GM21825 (cell line): ENCODE data around the gene CFAP54.
"Not testable (repeated sequence)": the region's sequence is repeated elsewhere in the genome, so short reads cannot be mapped to it uniquely, and the experiment has no call there.

Source experiments
- ATAC-seq: cut with Tn5 transposase; IDR thresholded peaks from one replicate; pipeline ENCODE4 v1.9.1; 2021; ENCODE audit warnings: mild to moderate bottlenecking, moderate library complexity; ENCODE audit not compliant: unreplicated experiment

Gene CFAP54

GRCh38 chr12:96489392-96490056, at the start of gene CFAP54:
Gene CFAP54, plus strand, starts transcription at chr12:96489577. Its CDS starts 33 bp downstream, at chr12:96489610.
- peak; percentile 94 for ATAC-seq

DNA sequence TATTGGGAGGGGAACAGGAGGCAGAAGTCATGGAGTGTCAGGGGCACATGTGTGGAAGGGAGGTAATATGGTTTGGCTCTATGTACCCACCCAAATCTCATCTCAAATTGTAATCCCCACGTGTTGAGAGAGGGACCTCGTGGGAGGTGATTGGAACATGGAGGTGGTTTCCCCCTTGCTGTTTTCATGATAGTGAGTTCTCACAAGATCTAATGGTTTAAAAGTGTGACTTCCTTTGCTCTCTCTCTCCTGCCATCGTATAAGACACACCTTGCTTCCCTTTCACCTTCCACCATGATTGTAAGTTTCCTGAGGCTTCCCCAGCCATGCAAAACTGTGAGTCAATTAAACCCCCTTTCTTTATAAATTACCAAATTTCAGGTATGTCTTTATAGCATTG, 47.6 kb upstream of the CFAP54 start:
- ATAC-seq = no peak

GRCh38 chr12:96442906-96443305, 46.5 kb upstream of the CFAP54 start:
- no peak for ATAC-seq

GRCh38 chr12:96444399-96444798, 45.0 kb upstream of the CFAP54 start:
- no peak for ATAC-seq

DNA sequence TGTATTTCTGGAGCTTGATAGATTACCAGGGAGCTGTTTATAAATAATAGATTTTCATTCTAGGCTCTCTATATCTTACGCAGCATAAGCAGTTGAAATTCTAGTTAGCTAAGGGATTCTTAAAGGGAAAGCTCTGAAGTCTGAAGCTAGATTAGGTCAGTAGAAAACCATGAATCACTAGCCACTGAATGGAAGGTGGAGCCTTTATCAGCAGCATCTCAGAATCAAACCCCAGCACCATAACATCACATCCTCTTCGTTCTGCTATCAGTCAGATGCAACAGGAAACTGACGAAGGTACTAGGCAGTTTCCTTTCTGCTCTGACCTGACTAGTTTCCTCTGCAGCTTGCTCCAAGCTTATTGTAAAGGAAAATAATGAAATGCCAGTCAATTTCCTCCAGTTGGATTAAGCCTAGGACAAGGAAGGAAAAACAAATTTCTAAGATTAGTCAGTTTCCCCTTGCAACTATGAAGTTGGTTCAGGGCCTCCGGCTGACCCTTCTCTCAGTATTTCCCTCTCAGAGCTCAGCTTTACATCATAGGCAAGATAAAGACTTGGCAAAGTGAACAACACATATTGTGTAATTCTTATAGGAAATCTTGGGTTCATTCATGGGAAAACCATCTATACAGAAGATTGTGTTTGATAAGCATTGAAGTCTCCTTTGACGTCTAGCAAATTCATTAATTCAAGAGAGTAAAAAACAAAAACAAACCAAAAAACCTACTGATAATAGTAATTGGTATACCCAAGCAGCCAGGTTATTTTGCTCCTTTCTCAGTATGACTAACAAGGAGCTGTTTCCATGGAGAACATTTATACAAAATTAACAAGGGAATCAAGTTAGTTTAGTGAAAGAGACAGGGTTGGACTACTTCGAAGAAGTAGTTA, 43.4 kb upstream of the CFAP54 start:
- peak; percentile 98 for ATAC-seq

DNA sequence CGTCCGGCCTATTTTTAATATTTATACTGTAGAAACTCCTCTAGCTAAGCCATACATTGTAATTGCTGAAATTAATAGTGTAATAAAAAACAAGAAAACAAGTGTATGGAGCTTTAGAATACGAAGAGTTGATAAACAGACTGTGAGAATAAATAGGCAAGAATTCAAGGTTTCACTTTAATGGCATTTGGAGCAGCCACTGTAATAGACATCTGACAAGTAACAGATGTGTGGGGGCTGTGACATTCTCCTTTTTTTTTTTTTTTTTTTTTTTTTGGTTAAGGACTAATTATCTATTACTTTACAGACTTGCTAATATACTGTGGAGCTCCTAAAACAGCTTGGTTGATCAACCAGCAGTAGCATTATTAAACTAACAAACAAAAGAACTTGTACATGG, 42.1 kb upstream of the CFAP54 start:
- ATAC-seq = no peak

DNA sequence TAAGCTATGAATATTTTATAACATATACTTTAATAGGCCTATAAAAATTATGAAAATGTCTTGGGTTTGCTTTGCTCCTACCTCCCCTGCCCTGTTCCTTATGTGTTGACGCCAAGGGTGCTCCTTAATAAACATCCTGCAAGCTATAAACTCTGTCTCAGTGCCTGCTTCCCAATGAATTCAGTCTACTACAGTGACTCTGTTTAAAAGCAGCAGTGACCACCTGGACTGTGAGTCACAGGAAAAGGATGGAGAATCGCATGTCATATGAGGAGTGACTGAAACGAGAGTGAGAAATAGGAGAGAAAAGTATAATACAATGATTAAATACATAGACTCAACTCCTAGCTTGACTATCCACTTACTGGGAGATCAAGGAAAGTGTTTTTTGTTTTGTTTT, 41.1 kb upstream of the CFAP54 start:
- ATAC-seq = no peak

DNA sequence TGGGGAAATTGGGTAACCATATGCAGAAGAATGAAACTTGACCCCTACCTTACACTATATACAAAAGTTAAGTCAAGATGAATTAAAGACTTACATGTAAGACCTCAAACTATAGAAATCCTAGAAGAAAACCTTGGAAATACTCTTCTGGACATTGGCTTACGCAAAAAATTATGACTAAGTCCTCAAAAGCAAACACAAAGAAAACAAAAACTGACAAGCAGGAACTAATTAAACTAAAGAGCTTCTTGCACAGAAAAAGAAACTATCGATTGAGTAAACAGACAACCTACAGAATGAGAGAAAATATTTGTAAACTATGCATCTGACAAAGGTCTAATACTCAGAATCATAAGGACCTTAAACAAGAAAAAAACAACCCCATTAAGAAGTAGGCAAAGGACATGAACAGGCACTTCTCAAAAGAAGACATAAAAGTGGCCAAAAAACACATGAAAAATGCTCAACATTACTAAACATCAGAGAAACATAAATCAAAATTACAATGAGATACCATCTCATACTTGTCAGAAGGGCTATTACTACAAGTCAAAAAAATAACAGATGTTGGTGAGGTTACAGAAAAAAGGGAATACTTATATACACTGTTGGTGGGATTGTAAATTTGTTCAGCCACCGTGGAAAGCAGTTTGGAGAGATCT, 37.0 kb upstream of the CFAP54 start:
- no peak for ATAC-seq

DNA sequence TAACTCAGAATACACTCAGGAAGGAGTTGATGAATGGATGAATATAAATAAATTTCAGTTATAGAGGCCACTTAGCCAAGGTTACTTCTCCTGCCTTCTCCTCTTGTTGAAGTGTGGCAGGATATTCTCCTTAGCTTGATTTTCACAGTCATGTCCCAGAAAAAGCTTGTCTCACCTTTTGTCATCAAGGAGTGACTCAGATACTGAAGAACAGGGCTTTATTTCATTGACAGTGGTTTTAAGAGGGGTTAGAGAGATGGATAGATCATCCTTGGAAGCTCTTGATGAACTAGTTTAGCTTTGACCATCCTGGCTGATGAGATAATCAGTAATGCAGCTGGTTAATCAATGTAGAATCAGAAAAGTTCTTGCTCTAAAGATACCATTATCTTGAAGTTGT, 35.0 kb upstream of the CFAP54 start:
- ATAC-seq = no peak

DNA sequence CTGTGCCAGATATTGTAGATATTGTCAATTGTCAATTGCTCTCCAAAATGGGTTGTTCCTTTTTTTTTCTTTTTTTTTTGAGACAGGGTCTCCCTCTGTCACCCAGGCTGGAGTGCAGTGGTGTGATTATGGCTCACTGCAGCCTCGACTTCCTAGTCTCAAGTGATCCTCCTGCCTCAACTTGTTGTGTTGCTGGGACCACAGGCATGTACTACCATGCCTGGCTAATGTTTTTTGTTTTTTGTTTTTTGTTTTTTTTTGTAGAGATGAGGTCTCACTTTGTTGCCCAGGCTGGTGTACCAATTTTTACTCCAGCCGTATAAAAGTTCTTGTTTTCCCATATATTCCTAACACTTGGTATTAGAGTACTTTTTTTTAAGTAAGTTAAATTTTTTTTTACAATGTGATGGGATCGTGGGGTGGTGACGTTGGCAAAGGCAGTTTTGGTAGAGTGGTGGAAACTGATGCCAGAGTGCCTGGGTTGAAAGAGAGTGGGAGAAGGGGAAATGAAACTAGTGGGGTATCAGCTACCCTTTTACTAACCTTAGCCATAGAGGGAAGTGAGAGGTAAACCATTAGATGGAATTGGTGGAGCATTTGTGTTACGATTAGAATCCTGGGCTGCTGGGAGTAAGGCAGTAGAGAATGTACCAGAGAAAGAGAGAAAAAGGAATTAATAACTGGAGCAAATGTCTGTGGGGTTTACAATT, 33.0 kb upstream of the CFAP54 start:
- ATAC-seq = peak; percentile 81

GRCh38 chr12:96457191-96457930, 32.0 kb upstream of the CFAP54 start:
- no peak for ATAC-seq

DNA sequence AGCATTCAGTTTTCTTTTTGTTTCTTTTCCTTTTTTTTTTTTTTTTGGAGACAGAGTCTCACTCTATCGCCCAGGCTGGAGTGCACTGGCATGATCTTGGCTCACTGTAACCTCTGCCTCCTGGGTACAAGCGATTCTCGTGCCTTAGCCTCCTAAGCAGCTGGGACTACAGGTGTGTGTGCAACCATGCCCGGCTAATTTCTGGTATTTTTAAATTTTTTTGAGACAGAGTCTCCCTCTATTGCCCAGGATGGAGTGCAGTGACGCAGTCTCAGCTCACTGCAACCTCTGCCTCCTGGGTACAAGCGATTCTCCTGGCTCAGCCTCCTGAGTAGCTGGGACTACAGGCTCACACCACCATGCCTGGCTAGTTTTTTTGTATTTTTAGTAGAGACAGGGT, 30.1 kb upstream of the CFAP54 start:
- ATAC-seq = not testable (repeated sequence)

GRCh38 chr12:96462571-96463280, 26.7 kb upstream of the CFAP54 start:
- ATAC-seq = no peak

- no peak for ATAC-seq
Observed at GRCh38 chr12:96465896-96466295, 23.5 kb upstream of the CFAP54 start.

DNA sequence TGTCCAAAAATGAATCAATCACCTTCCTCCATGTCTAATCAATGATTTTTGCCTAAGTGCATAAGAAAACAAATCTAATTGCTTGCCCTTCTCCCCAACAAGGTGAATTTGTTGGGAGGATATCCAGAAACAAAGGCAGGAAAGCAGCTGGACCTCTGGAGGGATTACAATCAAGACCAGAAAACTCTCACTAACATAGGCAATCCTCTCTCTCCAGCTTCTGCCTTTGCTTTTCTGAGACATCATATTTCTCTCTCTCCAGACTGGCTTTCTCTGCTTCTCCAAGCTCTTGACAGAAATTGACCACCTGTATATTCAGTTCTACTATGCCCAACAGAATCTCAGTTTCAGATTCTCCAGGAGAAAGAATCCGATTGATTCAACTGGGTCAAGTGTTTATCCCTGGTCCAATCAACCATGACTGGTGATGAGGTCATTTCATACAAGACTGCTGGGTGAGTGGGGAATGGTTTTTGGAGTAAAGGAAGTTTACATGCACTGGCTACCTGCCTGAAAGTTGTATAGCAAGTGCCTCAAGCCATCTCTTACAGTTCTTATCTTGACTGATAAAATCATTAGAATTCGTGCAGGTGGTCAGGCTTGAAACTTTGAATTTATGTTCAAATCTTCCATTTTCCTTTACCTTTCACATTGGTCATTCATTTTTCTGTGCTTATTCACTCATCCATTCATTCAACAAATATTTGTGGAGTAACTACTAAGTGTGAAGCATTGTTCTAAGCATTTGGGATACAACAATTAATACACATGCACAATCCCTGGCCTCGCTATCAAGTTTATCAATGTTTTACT, 22.2 kb upstream of the CFAP54 start:
- ATAC-seq = no peak

DNA sequence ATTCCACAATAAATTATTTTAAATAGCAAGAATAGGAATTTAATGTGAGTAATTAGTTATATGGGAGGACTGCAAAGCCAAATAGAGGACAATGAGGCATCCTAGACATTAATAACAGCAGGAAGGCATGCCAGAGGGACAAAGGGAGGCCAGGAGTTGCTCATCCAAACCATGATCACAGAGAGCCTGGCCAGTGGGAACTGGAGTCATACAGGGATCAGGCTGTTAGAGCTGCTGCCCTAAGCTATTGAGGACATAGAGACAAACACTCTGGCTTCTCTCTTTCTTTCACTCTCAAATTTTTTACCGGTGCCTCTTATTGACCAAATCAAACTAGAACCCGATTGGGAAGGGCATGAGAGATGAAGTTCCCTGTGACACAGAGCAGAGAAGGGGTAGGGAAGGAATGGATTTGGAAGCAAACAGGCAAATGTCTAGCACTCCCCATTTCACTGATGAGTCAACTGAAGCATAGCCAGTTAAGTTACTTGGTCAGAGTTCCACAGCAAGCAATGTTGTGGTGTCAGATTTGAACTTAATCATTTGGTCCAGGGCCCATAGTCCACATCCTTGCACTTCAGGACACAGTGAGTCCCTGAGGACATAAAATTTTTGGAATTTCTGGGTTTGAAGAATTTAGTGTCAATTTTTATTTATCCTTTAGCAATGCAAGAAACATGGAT, 17.9 kb upstream of the CFAP54 start:
- no peak for ATAC-seq

- no peak for ATAC-seq
Observed at GRCh38 chr12:96472384-96472783, 17.0 kb upstream of the CFAP54 start.

GRCh38 chr12:96473394-96474093, 15.8 kb upstream of the CFAP54 start:
- ATAC-seq = no peak
